K562 (cell line): ENCODE results near the gene MOSPD3.
A peak's percentile ranks its signal among the peaks of the same experiment; 100 is the strongest.

Experiments used
- ATF6 ChIP-seq: sonication (generic); formaldehyde crosslinking; IDR thresholded peaks from 2 replicates; pipeline ENCODE4 v1.4.0; 2020; ENCODE audit warnings: mild to moderate bottlenecking, missing genetic modification reagents
- CHD1 ChIP-seq: fragments of 200-600 bp; sonication (generic); IDR thresholded peaks from one replicate; pipeline ENCODE4 v1.6.1; 2012; ENCODE audit warnings: mild to moderate bottlenecking, moderate library complexity, low read length, inconsistent platforms
- CTCF ChIP-seq, 3 experiments: IDR thresholded peaks in 2 of 3; conservative IDR thresholded peaks in 1 of 3; 2 replicates each; pipeline ENCODE4 v1.5.1; 2011 to 2012; ENCODE audit warnings: low read length in 3 of 3, mild to moderate bottlenecking in 3 of 3, control low read depth in 2 of 3, improper control_type of control experiment in 1 of 3, inconsistent platforms in 1 of 3, low read depth in 1 of 3, mixed read lengths in 1 of 3, moderate library complexity in 1 of 3; ENCODE audit not compliant: insufficient read depth in 2 of 3
- DEAF1 ChIP-seq: fragments of 450-650 bp; formaldehyde crosslinking; IDR thresholded peaks from 2 replicates; pipeline ENCODE4 v1.4.0; 2020; ENCODE audit warnings: mild to moderate bottlenecking, moderate library complexity
- FOXO4 ChIP-seq: fragments of 450-650 bp; formaldehyde crosslinking; IDR thresholded peaks from 2 replicates; pipeline ENCODE4 v1.4.0; 2020; ENCODE audit warnings: mild to moderate bottlenecking, moderate library complexity
- GMEB1 ChIP-seq: fragments of 250-450 bp; sonication (Bioruptor Pico); IDR thresholded peaks from 2 replicates; pipeline ENCODE4 v1.4.0; 2020; ENCODE audit warnings: mild to moderate bottlenecking
- MXI1 ChIP-seq: IDR thresholded peaks from 2 replicates; pipeline ENCODE4 v1.6.1; 2011; ENCODE audit warnings: low read depth, mild to moderate bottlenecking, improper control_type of control experiment, low read length
- NR3C1 ChIP-seq: sonication (generic); formaldehyde crosslinking; IDR thresholded peaks from 2 replicates; pipeline ENCODE4 v1.8.1; 2022; ENCODE audit warnings: missing genetic modification reagents
- POLR2A ChIP-seq: fragments of 450-650 bp; conservative IDR thresholded peaks from 2 replicates; pipeline ENCODE4 v1.6.1; 2016
- PTRF ChIP-seq: fragments of 450-650 bp; IDR thresholded peaks from 2 replicates; pipeline ENCODE4 v1.6.1; 2016; ENCODE audit warnings: mild to moderate bottlenecking, missing genetic modification characterization, missing compliant biosample characterization
- SIN3A ChIP-seq, 2 experiments: fragments of 150-350 bp in 1 of 2; IDR thresholded peaks; 2 replicates each; pipeline ENCODE4 v1.6.1; 2011 to 2016; ENCODE audit warnings: borderline replicate concordance in 2 of 2, low read depth in 2 of 2, low read length in 2 of 2, mild to moderate bottlenecking in 2 of 2, moderate library complexity in 2 of 2; ENCODE audit not compliant: control insufficient read depth in 1 of 2
- SREBF2 ChIP-seq: sonication (generic); formaldehyde crosslinking; IDR thresholded peaks from 2 replicates; pipeline ENCODE4 v1.4.0; 2020; ENCODE audit warnings: mild to moderate bottlenecking, missing genetic modification reagents
- TEAD2 ChIP-seq: fragments of 450-650 bp; IDR thresholded peaks from 2 replicates; pipeline ENCODE4 v1.6.1; 2016; ENCODE audit warnings: missing genetic modification characterization, control low read depth, missing compliant biosample characterization
- ZNF699 ChIP-seq: fragments of 250-450 bp; sonication (Bioruptor Pico); IDR thresholded peaks from 2 replicates; pipeline ENCODE4 v1.8.0; 2021; ENCODE audit warnings: mild to moderate bottlenecking, moderate library complexity; ENCODE audit not compliant: insufficient replicate concordance

GRCh38 chr7:100563809-100564400 is 48.4 kb upstream of the MOSPD3 start:
- no peak for TF ChIP-seq SIN3A (IDR thresholded peaks at IDR 0.05; ENCODE audit: borderline replicate concordance in 2 of 2, control insufficient read depth in 1 of 2, low read depth in 2 of 2, low read length in 2 of 2)
- TF ChIP-seq CTCF (IDR thresholded peaks at IDR 0.05 in 2 of 3, conservative IDR thresholded peaks at IDR 0.05 in 1 of 3; ENCODE audit: insufficient read depth in 2 of 3, low read depth in 1 of 3, low read length in 3 of 3) = peak; percentile 92 to 99 (median 96)
- no peak for TF ChIP-seq FOXO4
- no peak for TF ChIP-seq TEAD2 (tag)
- TF ChIP-seq NR3C1 (CRISPR knock-in tag) = no peak
- no peak for TF ChIP-seq PTRF
- TF ChIP-seq ZNF699 (CRISPR knock-in tag) = no peak
- TF ChIP-seq SREBF2 (CRISPR knock-in tag) = no peak
- no peak for TF ChIP-seq POLR2A
- no peak for TF ChIP-seq CHD1
- no peak for TF ChIP-seq ATF6 (CRISPR knock-in tag)
- TF ChIP-seq DEAF1 (CRISPR knock-in tag) = peak; percentile 65
- TF ChIP-seq GMEB1 (CRISPR knock-in tag) = no peak
- TF ChIP-seq MXI1 = no peak
